Measurements from ENCODE around the gene BLOC1S1.
"Not testable (repeated sequence)": the region's sequence is repeated elsewhere in the genome, so short reads cannot be mapped to it uniquely, and the experiment has no call there.

BLOC1S1 gene

DNA sequence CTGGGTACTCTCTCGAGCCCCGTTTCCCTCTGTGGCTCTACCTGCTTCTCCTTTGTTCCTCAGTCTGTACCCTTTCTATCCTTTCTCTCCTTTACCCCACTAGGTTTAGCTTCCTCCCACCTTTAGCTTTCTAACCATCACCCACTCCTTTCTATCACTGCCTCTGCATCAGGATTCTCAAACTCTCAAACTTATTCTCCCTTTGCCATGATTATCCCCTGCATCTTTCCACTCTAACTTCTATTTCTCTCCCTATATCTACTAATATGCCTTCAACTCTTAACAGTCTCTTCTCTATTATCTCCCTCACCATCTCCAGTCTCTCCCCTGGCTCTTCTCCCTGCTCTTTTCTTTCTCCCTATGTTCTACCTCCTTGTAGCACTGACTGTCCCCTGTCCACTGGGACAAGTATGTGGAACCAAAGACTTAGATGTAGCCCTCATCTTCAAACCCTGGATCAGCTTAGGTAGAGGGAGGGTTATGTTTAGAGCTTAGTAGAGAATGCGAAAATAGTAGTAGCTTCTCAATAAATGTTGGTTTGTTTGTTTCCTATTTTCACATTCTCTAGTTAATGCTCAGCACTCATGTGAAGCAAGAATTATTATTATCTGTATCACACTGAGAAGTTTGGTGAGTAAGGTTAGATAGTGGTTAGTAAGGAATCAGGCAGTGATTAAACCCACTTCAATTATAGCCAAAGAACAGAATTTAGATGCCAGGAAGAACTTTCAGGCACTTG, 30.5 kb downstream of the BLOC1S1 start:
- DNase-seq: no peak

DNA sequence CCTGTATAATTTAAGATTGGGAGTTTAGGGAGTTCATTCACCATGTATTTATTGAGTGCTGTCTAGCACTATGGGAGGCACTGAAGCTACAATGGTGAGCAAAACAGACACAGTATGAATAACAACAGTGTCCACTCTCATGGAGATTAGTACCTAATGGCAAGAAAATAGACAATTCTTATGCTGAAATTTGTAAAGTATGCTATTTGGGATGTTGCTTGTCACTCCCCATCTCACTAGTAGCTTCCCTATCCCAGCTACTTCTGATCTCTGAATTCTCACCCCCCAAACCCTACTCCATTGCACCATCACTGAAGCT, 31.0 kb downstream of the BLOC1S1 start:
- no peak for DNase-seq

GRCh38 chr12:55748230-55748993, 32.6 kb downstream of the BLOC1S1 start:
- no peak for DNase-seq

DNA sequence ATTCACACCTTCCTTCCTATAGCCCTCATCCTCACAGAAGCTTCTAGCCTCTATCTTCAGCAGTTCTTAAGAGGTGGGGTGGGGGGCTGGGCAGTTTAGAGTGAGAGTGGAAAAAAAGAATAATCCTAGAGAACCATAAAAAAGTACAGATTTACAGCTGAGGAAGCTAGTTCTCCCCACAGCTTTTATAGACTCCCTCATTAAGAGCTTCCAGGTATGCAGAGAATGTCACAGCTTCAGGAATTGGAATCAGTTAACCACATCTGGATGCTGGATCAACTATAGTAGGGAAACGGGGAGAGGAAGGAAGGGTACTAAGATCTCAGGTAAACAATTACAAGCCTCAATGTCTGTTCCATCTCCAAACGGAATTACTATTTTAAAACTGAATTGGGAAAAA, 39.4 kb downstream of the BLOC1S1 start:
- DNase-seq: no peak

DNA sequence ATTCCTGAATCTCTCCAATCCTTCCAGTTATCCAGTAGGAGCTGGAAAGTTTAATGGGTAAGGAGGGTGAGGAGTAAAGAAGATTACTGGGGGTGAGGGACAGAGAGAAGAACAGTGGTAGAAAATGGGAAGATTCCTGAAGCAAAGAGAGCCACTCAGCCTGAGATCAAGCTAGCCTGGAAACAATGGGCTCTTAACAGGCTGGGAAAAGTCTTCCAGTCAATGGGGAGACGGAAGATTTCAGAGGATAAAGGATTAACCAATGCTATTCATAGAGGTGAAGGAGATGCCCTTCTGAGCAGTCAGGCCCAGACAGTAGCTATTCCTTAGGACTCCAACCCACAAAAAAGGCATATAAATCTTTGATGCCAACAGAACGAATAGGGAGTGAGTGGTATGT, 41.9 kb downstream of the BLOC1S1 start:
- DNase-seq: no peak

- not testable (repeated sequence) for DNase-seq
Measured at GRCh38 chr12:55758575-55758974, 42.7 kb downstream of the BLOC1S1 start.

DNA sequence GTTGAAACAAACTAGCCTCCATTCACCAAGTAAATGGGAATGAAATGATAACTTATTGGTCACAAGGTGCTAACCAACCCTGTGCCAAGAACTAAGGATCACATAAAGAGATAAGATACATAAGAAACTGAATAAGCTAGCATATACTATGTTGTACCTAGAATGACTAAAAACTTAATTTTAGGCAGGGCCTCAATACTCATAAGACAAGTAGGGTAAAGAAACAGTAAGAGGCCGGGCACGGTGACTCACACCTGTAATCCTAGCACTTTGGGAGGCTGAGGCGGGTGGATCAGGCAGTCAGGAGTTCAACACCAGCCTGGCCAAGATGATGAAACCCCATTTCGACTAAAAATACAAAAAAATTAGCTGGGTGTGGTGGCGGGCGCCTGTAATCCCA, 44.8 kb downstream of the BLOC1S1 start:
- DNase-seq: no peak

GRCh38 chr12:55762646-55763045, 46.8 kb downstream of the BLOC1S1 start:
- DNase-seq: no peak

DNA sequence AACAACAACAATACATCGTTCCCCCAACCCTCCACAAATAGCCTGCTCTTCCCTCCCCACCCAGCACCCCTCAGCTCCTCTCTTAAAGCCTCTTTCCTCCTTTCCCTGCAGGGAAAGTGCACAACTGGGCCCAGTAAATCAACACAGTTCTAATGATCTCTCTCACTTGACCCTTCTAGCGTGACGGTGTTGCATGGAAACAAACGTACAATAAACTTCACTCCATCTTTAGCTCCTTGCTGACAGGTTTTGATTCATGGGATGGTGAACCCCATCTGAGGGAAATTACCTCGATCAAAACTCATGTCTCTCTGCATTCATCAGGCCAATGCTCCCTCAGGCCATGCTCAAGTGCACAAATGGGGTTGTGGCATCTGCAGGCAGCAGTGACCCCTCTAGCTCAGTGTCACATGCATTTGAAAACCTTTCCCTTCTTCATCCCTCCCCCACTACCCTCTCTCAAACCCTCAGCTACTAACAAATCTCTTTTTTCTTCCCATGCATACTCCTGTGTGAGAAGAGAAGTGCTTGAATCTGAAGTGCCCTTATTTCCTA, 50.0 kb downstream of the BLOC1S1 start:
- no peak for DNase-seq

DNA sequence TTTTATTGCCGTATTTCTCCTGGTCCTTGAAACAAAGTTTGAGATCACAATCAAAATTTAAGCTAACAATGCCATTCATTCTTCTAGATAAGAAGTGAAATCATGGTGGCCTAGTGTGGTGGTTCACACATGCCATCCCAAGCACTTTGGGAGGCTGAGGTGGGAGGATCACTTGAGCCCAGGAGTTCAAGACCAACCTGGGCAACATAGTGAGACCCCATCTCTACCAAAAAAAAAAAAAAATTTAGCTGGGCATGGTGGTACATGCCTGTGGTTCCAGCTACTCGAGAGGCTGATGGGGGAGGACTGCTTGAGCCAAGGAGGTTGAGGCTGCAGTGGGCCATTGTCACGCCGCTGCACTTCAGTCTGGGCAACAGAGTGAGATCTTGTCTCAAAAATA, 51.3 kb downstream of the BLOC1S1 start:
- DNase-seq: no peak
